Mesendoderm (in vitro differentiated cells): ENCODE results near the gene U2AF2.
A peak's percentile ranks its signal among the peaks of the same experiment; 100 is the strongest.

Experiments
- DNase-seq: peaks from one replicate; pipeline ENCODE4 v3.0.0; 2013
- H2AK5ac ChIP-seq: 2 replicates; pipeline ENCODE4 v1.6.1; 2013; ENCODE audit warnings: low read length, inconsistent platforms
- H2BK120ac ChIP-seq: 2 replicates; pipeline ENCODE4 v1.6.1; 2013; ENCODE audit warnings: low read depth, mild to moderate bottlenecking, low read length, moderate library complexity, mixed read lengths
- H2BK15ac ChIP-seq: replicated peaks from 2 replicates; pipeline ENCODE4 v1.6.1; 2013; ENCODE audit warnings: low read depth, mild to moderate bottlenecking, moderate library complexity
- H2BK5ac ChIP-seq: 2 replicates; pipeline ENCODE4 v1.6.1; 2013; ENCODE audit warnings: low read length, inconsistent platforms
- H3K18ac ChIP-seq: 2 replicates; pipeline ENCODE4 v1.6.1; 2013; ENCODE audit warnings: mild to moderate bottlenecking, low read length, mixed read lengths
- H3K23ac ChIP-seq: one replicate; pipeline ENCODE4 v1.6.1; 2013; ENCODE audit warnings: low read length
- H3K27ac ChIP-seq: 2 replicates; pipeline ENCODE4 v1.5.1; 2013; ENCODE audit warnings: low read depth, mild to moderate bottlenecking, inconsistent platforms, low read length, moderate library complexity
- H3K27me3 ChIP-seq: 2 replicates; pipeline ENCODE4 v1.6.1; 2013; ENCODE audit warnings: low read length, control low read depth, mild to moderate bottlenecking, inconsistent platforms; ENCODE audit not compliant: insufficient read depth, poor library complexity
- H3K36me3 ChIP-seq: 2 replicates; pipeline ENCODE4 v1.6.1; 2013; ENCODE audit warnings: low read length, inconsistent platforms; ENCODE audit not compliant: control insufficient read depth, insufficient read depth
- H3K4ac ChIP-seq: one replicate; pipeline ENCODE4 v1.6.1; 2013; ENCODE audit warnings: low read depth, mild to moderate bottlenecking, low read length, moderate library complexity
- H3K4me1 ChIP-seq: 2 replicates; pipeline ENCODE4 v1.6.1; 2013; ENCODE audit warnings: low read depth, low read length, inconsistent platforms; ENCODE audit not compliant: control insufficient read depth
- H3K4me2 ChIP-seq: 2 replicates; pipeline ENCODE4 v1.6.1; 2013; ENCODE audit warnings: low read length
- H3K4me3 ChIP-seq: 2 replicates; pipeline ENCODE4 v1.5.1; 2013; ENCODE audit warnings: mild to moderate bottlenecking, low read length
- H3K56ac ChIP-seq: one replicate; pipeline ENCODE4 v1.6.1; 2013; ENCODE audit warnings: low read length
- H3K79me1 ChIP-seq: 2 replicates; pipeline ENCODE4 v1.6.1; 2013; ENCODE audit warnings: low read length, inconsistent platforms
- H3K79me2 ChIP-seq: 2 replicates; pipeline ENCODE4 v1.6.1; 2013; ENCODE audit warnings: mild to moderate bottlenecking, low read length; ENCODE audit not compliant: control insufficient read depth, insufficient read depth
- H3K9ac ChIP-seq: 2 replicates; pipeline ENCODE4 v1.6.1; 2013; ENCODE audit warnings: low read length, inconsistent platforms
- H4K5ac ChIP-seq: one replicate; pipeline ENCODE4 v1.6.1; 2013; ENCODE audit warnings: low read length
- H4K8ac ChIP-seq: one replicate; pipeline ENCODE4 v1.6.1; 2013; ENCODE audit warnings: low read depth, mild to moderate bottlenecking, control low read depth, low read length, moderate library complexity
- WGBS: extraction: QIAGEN DNeasy Blood & Tissue Kit; methylation state at CpG from one replicate; pipeline ENCODE4 v1.1.7; 2013; ENCODE audit warnings: low lambda C conversion rate, missing lambda C conversion rate; ENCODE audit not compliant: insufficient coverage; ENCODE audit errors: extremely low coverage; 5-methylcytosine and 5-hydroxymethylcytosine counted together

Gene U2AF2

DNA sequence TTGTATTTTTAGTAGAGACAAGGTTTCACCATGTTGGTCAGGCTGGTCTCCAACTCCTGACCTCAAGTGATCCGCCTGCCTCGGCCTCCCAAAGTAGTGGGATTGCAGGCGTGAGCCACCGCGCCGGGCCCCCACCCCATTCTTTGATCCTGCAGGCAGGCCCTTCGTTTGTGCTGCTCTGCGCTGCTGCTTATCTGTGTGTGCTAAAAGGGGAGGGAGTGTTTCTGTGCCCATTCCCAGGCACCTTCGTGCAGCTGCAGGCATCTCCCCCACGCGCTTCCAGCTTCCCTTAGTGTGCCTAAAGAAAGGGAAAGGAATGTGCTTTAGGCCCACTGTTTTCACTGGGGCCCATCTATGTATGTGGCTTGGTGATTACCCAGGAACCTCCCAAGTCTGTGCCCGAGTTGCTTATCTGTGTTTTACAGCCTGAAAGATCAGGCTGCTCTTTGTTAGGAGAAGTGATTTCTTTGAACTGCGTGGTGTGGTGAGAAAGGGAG is 47.3 kb downstream of the U2AF2 start:
- Histone ChIP-seq H3K27ac (no peak overlapping the region), H3K4me2 (no peak overlapping the region), H2BK120ac (no peak overlapping the region), H2BK15ac (no peak overlapping the region), H3K27me3 (no peaks in the 10 kb centered on the region), H3K18ac (no peak overlapping the region), H3K79me2 (no peaks in the 10 kb centered on the region), H2AK5ac (no peak overlapping the region), H3K9ac (no peak overlapping the region), H3K23ac (no peak overlapping the region), H3K4me1 (no peaks in the 10 kb centered on the region), H2BK5ac (no peak overlapping the region), H3K56ac (no peak overlapping the region), H4K5ac (no peak overlapping the region), H3K4ac (no peak overlapping the region), H4K8ac (no peak overlapping the region), H3K79me1 (no peaks in the 10 kb centered on the region), H3K4me3 (no peak overlapping the region), H3K36me3 (peaks cover 3% of the 10 kb centered on the region)
- no peak for DNase-seq
- WGBS = no CpG with 5 or more reads among the region's 13 CpGs

DNA sequence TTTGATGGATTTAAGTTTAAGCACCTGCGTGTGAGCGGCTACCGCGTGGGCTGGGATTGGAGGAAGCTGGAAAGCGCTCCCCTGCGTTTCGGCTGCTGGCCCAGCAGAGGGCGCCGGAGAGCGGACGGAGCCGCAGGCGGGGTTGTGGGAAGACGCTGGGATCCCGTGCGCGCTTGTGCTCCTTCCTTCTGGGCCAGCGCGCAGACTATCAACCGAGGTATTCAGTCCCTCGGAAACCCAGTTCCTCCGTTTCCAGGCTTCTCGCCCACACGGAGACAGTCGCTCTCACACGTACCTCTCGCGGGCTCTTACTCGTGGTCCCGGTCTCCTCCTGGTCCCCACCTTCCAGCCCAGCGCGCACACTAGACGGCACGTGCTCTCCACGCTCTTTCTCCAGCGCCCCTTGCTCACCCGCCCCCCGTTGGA is 49.0 kb downstream of the U2AF2 start:
- Histone ChIP-seq H3K9ac (no peak overlapping the region), H3K4me2 (no peak overlapping the region), H3K4ac (no peak overlapping the region), H2BK5ac (no peak overlapping the region), H2BK120ac (no peak overlapping the region), H3K4me3 (no peak overlapping the region), H3K79me2 (no peaks in the 10 kb centered on the region), H2AK5ac (no peak overlapping the region), H3K79me1 (no peaks in the 10 kb centered on the region), H4K8ac (no peak overlapping the region), H3K27me3 (no peaks in the 10 kb centered on the region), H3K23ac (no peak overlapping the region), H3K18ac (no peak overlapping the region), H4K5ac (no peak overlapping the region), H2BK15ac (no peak overlapping the region), H3K36me3 (peaks cover 3% of the 10 kb centered on the region), H3K56ac (no peak overlapping the region), H3K27ac (no peak overlapping the region), H3K4me1 (no peaks in the 10 kb centered on the region)
- no CpG with 5 or more reads among the region's 38 CpGs for WGBS
- DNase-seq = peak; percentile 51

DNA sequence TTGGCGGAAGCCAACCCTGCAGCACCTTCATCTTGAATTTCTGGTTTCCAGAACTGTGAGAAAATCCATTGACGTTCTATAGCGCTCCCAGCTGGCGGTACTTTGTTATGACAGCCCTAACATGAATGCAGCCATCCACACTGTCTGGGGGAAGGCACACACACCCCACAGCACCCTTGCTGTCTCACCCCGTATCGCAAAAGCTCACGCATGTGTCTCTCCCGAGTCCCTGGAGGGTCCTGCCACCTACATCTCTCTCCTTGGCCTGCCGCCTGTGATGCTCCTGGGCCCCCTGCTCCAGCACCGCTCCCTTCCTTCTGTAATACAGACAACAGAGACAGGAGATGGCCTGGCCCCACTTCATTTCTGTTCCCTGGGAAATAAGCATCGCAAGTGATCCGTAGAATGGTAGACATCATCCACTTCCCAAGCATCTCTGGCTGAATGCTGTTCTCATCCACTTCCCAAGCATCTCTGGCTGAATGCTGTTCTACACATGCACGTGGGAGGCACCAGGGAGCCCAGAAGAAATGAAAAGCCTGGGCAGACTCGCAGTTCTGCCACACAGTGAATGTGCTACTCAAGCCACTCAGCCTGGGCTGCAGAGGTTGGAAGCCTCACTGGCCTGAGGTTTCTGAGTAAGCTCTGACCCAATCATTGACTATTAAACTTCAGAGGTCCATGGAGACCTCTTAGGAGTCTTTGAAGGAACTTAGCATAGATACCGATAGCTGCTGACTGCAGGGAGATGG is 49.8 kb downstream of the U2AF2 start:
- Histone ChIP-seq H3K23ac (no peak overlapping the region), H3K4me1 (no peaks in the 10 kb centered on the region), H3K79me2 (no peaks in the 10 kb centered on the region), H3K4ac (no peak overlapping the region), H3K79me1 (no peaks in the 10 kb centered on the region), H2BK15ac (no peak overlapping the region), H3K27ac (no peak overlapping the region), H4K8ac (no peak overlapping the region), H2AK5ac (no peak overlapping the region), H3K9ac (no peak overlapping the region), H2BK120ac (no peak overlapping the region), H4K5ac (no peak overlapping the region), H3K18ac (no peak overlapping the region), H3K56ac (no peak overlapping the region), H3K36me3 (peaks cover 3% of the 10 kb centered on the region), H3K4me3 (no peak overlapping the region), H2BK5ac (no peak overlapping the region), H3K4me2 (no peak overlapping the region), H3K27me3 (no peaks in the 10 kb centered on the region)
- no peak for DNase-seq
- no CpG with 5 or more reads among the region's 15 CpGs for WGBS

GRCh38 chr19:55705972-55706371 is 51.1 kb downstream of the U2AF2 start:
- Histone ChIP-seq H3K9ac (no peak overlapping the region), H3K36me3 (peaks cover 3% of the 10 kb centered on the region), H3K79me2 (no peaks in the 10 kb centered on the region), H3K18ac (no peak overlapping the region), H4K5ac (no peak overlapping the region), H4K8ac (no peak overlapping the region), H3K4me2 (no peak overlapping the region), H2AK5ac (no peak overlapping the region), H3K4me1 (no peaks in the 10 kb centered on the region), H3K56ac (no peak overlapping the region), H2BK15ac (no peak overlapping the region), H3K27ac (no peak overlapping the region), H2BK5ac (no peak overlapping the region), H3K79me1 (no peaks in the 10 kb centered on the region), H3K23ac (no peak overlapping the region), H3K4ac (no peak overlapping the region), H3K4me3 (no peak overlapping the region), H3K27me3 (no peaks in the 10 kb centered on the region), H2BK120ac (no peak overlapping the region)
- no peak for DNase-seq
- WGBS = no CpG with 5 or more reads among the region's 3 CpGs

- no peak overlapping the region for H3K9ac ChIP-seq
- H2BK15ac ChIP-seq = no peak overlapping the region
- no peak overlapping the region for H2BK5ac ChIP-seq
- no peak overlapping the region for H2BK120ac ChIP-seq
- WGBS = no CpG with 5 or more reads among the region's 18 CpGs
- H3K27me3 ChIP-seq = no peaks in the 10 kb centered on the region
- no peak overlapping the region for H3K23ac ChIP-seq
- no peak overlapping the region for H3K56ac ChIP-seq
- no peaks in the 10 kb centered on the region for H3K4me1 ChIP-seq
- no peak overlapping the region for H4K8ac ChIP-seq
- no peak overlapping the region for H3K4me3 ChIP-seq
- no peaks in the 10 kb centered on the region for H3K79me2 ChIP-seq
- H3K4me2 ChIP-seq = no peak overlapping the region
- H4K5ac ChIP-seq = no peak overlapping the region
- DNase-seq = no peak
- no peak overlapping the region for H3K18ac ChIP-seq
- no peak overlapping the region for H3K4ac ChIP-seq
- no peak overlapping the region for H2AK5ac ChIP-seq
- no peaks in the 10 kb centered on the region for H3K79me1 ChIP-seq
- H3K27ac ChIP-seq = no peak overlapping the region
- no peaks in the 10 kb centered on the region for H3K36me3 ChIP-seq
Measured at GRCh38 chr19:55711719-55712118, 56.9 kb downstream of the U2AF2 start.
